OCI-LY1 (cell line): ENCODE measurements around the gene IL1F10.

ENCODE experiments used
- H2AFZ ChIP-seq: fragments of 200-600 bp; sonication (generic), shearing (Covaris generic); 2 replicates; pipeline ENCODE4 v1.6.0; 2014; ENCODE audit warnings: antibody characterized with exemption, mild to moderate bottlenecking, low read length
- H3F3A ChIP-seq: fragments of 200-600 bp; sonication (generic), shearing (Covaris generic); 2 replicates; pipeline ENCODE4 v1.6.0; 2014; ENCODE audit warnings: mild to moderate bottlenecking, antibody characterized with exemption, low read length, moderate library complexity; ENCODE audit not compliant: insufficient read depth
- H3K27ac ChIP-seq: fragments of 200-600 bp; sonication (generic); 2 replicates; pipeline ENCODE4 v1.5.1; 2014; ENCODE audit warnings: low read length, mixed run types, mild to moderate bottlenecking, low read depth; ENCODE audit not compliant: poor library complexity, severe bottlenecking
- H3K27me3 ChIP-seq: fragments of 200-600 bp; sonication (generic); 2 replicates; pipeline ENCODE4 v1.6.0; 2014; ENCODE audit warnings: antibody characterized with exemption, mild to moderate bottlenecking, low read length, moderate library complexity; ENCODE audit not compliant: insufficient read depth
- H3K36me3 ChIP-seq: fragments of 200-600 bp; sonication (generic); 2 replicates; pipeline ENCODE4 v1.6.1; 2014; ENCODE audit warnings: mild to moderate bottlenecking, antibody characterized with exemption, low read length, moderate library complexity, mixed read lengths; ENCODE audit not compliant: insufficient read depth
- H3K4me1 ChIP-seq: fragments of 200-600 bp; sonication (generic); 2 replicates; pipeline ENCODE4 v1.5.1; 2014; ENCODE audit warnings: mild to moderate bottlenecking, low read length, moderate library complexity; ENCODE audit not compliant: insufficient read depth, severe bottlenecking
- H3K4me2 ChIP-seq: fragments of 200-600 bp; sonication (generic), shearing (Covaris generic); 2 replicates; pipeline ENCODE4 v1.6.1; 2014; ENCODE audit warnings: low read length
- H3K4me3 ChIP-seq: fragments of 200-600 bp; sonication (generic); 2 replicates; pipeline ENCODE4 v1.5.1; 2014; ENCODE audit warnings: low read length, low read depth, mild to moderate bottlenecking, mixed read lengths; ENCODE audit not compliant: poor library complexity, severe bottlenecking
- H3K79me2 ChIP-seq: fragments of 200-600 bp; shearing (Covaris generic); 2 replicates; pipeline ENCODE4 v1.6.1; 2016; ENCODE audit warnings: mixed run types, low read length, mixed read lengths; ENCODE audit not compliant: insufficient read depth
- H3K9ac ChIP-seq: fragments of 200-600 bp; sonication (generic), shearing (Covaris generic); 2 replicates; pipeline ENCODE4 v1.6.1; 2014; ENCODE audit warnings: mild to moderate bottlenecking, low read length, mixed read lengths
- H3K9me2 ChIP-seq: fragments of 200-600 bp; sonication (generic), shearing (Covaris generic); 2 replicates; pipeline ENCODE4 v1.6.1; 2014; ENCODE audit warnings: low read depth, mild to moderate bottlenecking, low read length, mixed read lengths
- H3K9me3 ChIP-seq: fragments of 200-600 bp; shearing (Covaris generic); 2 replicates; pipeline ENCODE4 v1.6.1; 2014; ENCODE audit warnings: low read length, mixed read lengths
- H4K20me1 ChIP-seq: fragments of 200-600 bp; sonication (generic), shearing (Covaris generic); 2 replicates; pipeline ENCODE4 v1.6.0; 2016; ENCODE audit warnings: mild to moderate bottlenecking, low read length; ENCODE audit not compliant: insufficient read depth
- EZH2 ChIP-seq: fragments of 200-600 bp; sonication (generic), shearing (Covaris generic); IDR thresholded peaks from 2 replicates; pipeline ENCODE4 v1.8.0; 2017; ENCODE audit warnings: borderline replicate concordance, mixed run types, mild to moderate bottlenecking, antibody characterized with exemption, low read length, moderate library complexity, mixed read lengths
- TF ChIP-seq, protein P1 (sequence below): fragments of 200-600 bp; sonication (generic), shearing (Covaris generic); IDR thresholded peaks from 2 replicates; pipeline ENCODE4 v1.5.1; 2017; ENCODE audit warnings: mild to moderate bottlenecking, antibody characterized with exemption, low read length, moderate library complexity, mixed read lengths

IL1F10 gene

GRCh38 chr2:113072584-113072983 is 4.8 kb downstream of the IL1F10 start:
- Histone ChIP-seq H3K4me2 (no peak overlapping the region), H3K9ac (no peak overlapping the region), H3K9me2 (no peaks in the 10 kb centered on the region), H2AFZ (no peak overlapping the region), H3K36me3 (no peaks in the 10 kb centered on the region), H3F3A (no peaks in the 10 kb centered on the region), H3K4me1 (no peaks in the 10 kb centered on the region), H3K9me3 (no peaks in the 10 kb centered on the region), H3K27me3 (no peaks in the 10 kb centered on the region; the same call in 1 of the 2 replicates), H3K27ac (no peak overlapping the region), H3K79me2 (no peaks in the 10 kb centered on the region), H4K20me1 (no peaks in the 10 kb centered on the region), H3K4me3 (no peak overlapping the region)
- TF ChIP-seq, protein P1, sequence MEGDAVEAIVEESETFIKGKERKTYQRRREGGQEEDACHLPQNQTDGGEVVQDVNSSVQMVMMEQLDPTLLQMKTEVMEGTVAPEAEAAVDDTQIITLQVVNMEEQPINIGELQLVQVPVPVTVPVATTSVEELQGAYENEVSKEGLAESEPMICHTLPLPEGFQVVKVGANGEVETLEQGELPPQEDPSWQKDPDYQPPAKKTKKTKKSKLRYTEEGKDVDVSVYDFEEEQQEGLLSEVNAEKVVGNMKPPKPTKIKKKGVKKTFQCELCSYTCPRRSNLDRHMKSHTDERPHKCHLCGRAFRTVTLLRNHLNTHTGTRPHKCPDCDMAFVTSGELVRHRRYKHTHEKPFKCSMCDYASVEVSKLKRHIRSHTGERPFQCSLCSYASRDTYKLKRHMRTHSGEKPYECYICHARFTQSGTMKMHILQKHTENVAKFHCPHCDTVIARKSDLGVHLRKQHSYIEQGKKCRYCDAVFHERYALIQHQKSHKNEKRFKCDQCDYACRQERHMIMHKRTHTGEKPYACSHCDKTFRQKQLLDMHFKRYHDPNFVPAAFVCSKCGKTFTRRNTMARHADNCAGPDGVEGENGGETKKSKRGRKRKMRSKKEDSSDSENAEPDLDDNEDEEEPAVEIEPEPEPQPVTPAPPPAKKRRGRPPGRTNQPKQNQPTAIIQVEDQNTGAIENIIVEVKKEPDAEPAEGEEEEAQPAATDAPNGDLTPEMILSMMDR: no peak
- no peak for TF ChIP-seq EZH2

GRCh38 chr2:113073325-113073834 is 5.6 kb downstream of the IL1F10 start:
- no peaks in the 10 kb centered on the region for H3K9me3 ChIP-seq
- H3K9me2 ChIP-seq: no peaks in the 10 kb centered on the region
- no peak for TF ChIP-seq EZH2
- TF ChIP-seq, protein P1: no peak
- no peak overlapping the region for H3K4me2 ChIP-seq
- H3K4me1 ChIP-seq: no peaks in the 10 kb centered on the region
- H3K9ac ChIP-seq: no peak overlapping the region
- no peaks in the 10 kb centered on the region; the same call in 1 of the 2 replicates for H3K27me3 ChIP-seq
- H3K4me3 ChIP-seq: no peak overlapping the region
- H3F3A ChIP-seq: no peaks in the 10 kb centered on the region
- H3K79me2 ChIP-seq: no peaks in the 10 kb centered on the region
- H3K27ac ChIP-seq: no peak overlapping the region
- H4K20me1 ChIP-seq: no peaks in the 10 kb centered on the region
- H2AFZ ChIP-seq: no peak overlapping the region
- H3K36me3 ChIP-seq: no peaks in the 10 kb centered on the region

- Histone ChIP-seq H3K36me3 (no peaks in the 10 kb centered on the region), H3K9ac (no peak overlapping the region), H3K79me2 (no peaks in the 10 kb centered on the region), H3K4me2 (no peak overlapping the region), H3K27ac (no peak overlapping the region), H2AFZ (no peak overlapping the region), H3K4me3 (no peak overlapping the region), H3F3A (no peaks in the 10 kb centered on the region), H3K9me3 (no peaks in the 10 kb centered on the region), H3K27me3 (no peaks in the 10 kb centered on the region), H3K4me1 (no peaks in the 10 kb centered on the region), H4K20me1 (no peaks in the 10 kb centered on the region), H3K9me2 (no peaks in the 10 kb centered on the region)
- no peak for TF ChIP-seq EZH2
- TF ChIP-seq, protein P1: no peak
Measured at GRCh38 chr2:113075030-113075429, 7.3 kb downstream of the IL1F10 start.
